ENCODE results near the gene GNAI3.
A peak's percentile ranks its signal among the peaks of the same experiment; 100 is the strongest.

Gene GNAI3

DNA sequence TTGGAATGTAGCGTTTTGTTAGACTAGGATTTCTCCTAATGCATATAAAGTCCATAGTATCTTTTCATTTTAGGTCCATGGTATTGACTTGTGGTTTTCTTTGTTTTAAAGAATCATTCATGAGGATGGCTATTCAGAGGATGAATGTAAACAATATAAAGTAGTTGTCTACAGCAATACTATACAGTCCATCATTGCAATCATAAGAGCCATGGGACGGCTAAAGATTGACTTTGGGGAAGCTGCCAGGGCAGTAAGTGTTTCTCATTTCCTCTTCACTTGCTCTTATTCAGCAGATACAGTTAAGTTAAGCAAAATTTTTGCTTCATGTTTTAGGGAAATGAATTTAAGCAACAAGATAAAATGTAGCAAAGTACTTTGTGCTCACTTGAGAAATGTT is 25.4 kb downstream of the GNAI3 start:
- Mint-ChIP-seq H3K9me3 (no peaks in the 10 kb centered on the region), H3K27ac (no peak overlapping the region), H3K27me3 (no peaks in the 10 kb centered on the region), H3K4me1 (ENCODE audit: low read depth in 2 of 2) (peaks cover 8 to 9% of the 10 kb centered on the region in 2 donors), H3K4me3 (no peak overlapping the region), H3K36me3 (ENCODE audit: insufficient read depth) (peaks cover 35% of the 10 kb centered on the region)
- DNase-seq, result no peak
- no peak for ATAC-seq (replicated peaks)

GRCh38 chr1:109578947-109579443 is 30.6 kb downstream of the GNAI3 start:
- H3K4me1 Mint-ChIP-seq (ENCODE audit: low read depth in 2 of 2), result no peaks in the 10 kb centered on the region
- H3K27ac Mint-ChIP-seq, result peak overlapping the region in 1 of 2 donors; percentile 77
- H3K9me3 Mint-ChIP-seq, result no peaks in the 10 kb centered on the region
- ATAC-seq (replicated peaks) (no peak), DNase-seq (no peak)
- H3K36me3 Mint-ChIP-seq (ENCODE audit: insufficient read depth), result peaks cover 86% of the 10 kb centered on the region
- H3K27me3 Mint-ChIP-seq, result no peaks in the 10 kb centered on the region
- H3K4me3 Mint-ChIP-seq, result no peak overlapping the region

DNA sequence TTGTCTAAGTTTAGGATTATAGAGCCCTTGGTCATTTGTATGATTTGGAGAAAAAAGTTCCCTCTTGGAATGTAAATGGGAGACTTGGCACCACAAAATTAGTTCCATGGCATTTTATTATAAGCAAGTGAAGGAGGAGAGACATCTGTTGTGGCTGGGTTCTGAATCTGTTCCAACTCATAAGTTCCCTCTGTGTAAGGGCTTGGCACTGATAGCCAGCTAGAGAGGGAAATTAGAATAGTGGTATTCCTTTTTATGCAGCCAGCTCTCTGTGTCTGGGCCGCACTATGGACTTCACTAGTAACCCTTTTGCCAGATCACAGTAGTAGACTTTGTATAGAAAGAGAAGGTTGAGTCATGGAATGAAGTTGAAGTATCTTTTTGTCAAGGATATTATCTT is 31.1 kb downstream of the GNAI3 start:
- H3K36me3 Mint-ChIP-seq (ENCODE audit: insufficient read depth), result peaks cover 91% of the 10 kb centered on the region

DNA sequence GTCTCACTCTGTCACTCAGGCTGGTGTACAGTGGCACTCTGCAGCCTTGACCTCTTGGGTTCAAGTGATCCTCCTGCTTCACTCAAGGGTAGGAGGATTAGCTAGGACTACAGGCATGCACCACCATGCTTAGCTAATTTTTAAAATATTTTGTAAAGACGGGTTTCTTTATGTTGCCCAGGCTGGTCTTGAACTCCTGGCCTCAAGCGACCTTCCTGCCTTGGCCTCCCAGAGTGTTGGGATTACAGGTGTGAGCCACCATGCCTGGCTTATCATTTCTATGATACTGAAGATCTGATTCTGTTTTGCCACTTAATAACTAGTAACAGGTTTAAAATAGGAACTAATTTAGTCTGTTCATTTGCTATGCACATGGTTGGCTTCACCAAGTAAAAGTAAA is 33.6 kb downstream of the GNAI3 start:
- DNase-seq, result no peak
- H3K27me3 Mint-ChIP-seq, result no peaks in the 10 kb centered on the region
- no peaks in the 10 kb centered on the region for H3K9me3 Mint-ChIP-seq
- H3K4me1 Mint-ChIP-seq (ENCODE audit: low read depth in 2 of 2), result no peaks in the 10 kb centered on the region
- no peak overlapping the region for H3K27ac Mint-ChIP-seq
- H3K4me3 Mint-ChIP-seq, result no peak overlapping the region
- H3K36me3 Mint-ChIP-seq (ENCODE audit: insufficient read depth), result peaks cover 92% of the 10 kb centered on the region
- ATAC-seq (replicated peaks), result no peak

More for the DNA sequence above, 31.1 kb downstream of the GNAI3 start:
- no peak overlapping the region for H3K27ac Mint-ChIP-seq
- no peaks in the 10 kb centered on the region for H3K4me1 Mint-ChIP-seq (ENCODE audit: low read depth in 2 of 2)
- H3K9me3 Mint-ChIP-seq, result no peaks in the 10 kb centered on the region
- no peak overlapping the region for H3K4me3 Mint-ChIP-seq
- DNase-seq (no peak), ATAC-seq (replicated peaks) (no peak)
- no peaks in the 10 kb centered on the region for H3K27me3 Mint-ChIP-seq

DNA sequence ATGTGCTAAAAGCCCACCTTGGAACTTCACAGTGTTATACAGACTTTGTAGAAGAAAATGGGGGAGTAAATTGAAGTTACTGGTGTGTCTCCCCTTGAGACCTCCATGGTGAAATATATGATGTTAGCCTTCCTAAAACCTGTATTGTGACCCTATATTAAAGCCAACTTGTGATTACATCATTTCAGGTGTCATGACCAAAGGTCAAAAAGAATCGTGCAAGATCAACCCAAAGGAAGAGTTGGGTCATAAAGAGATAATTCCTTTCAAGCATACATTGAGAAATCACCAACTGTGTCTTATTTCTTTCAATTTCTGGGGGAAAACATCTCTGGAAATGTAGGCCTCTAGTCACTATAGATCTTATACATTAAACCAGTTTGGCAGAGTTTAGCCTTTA is 36.4 kb downstream of the GNAI3 start:
- H3K27me3 Mint-ChIP-seq, result no peaks in the 10 kb centered on the region
- peaks cover 91% of the 10 kb centered on the region for H3K36me3 Mint-ChIP-seq (ENCODE audit: insufficient read depth)
- no peaks in the 10 kb centered on the region for H3K4me1 Mint-ChIP-seq (ENCODE audit: low read depth in 2 of 2)
- H3K9me3 Mint-ChIP-seq, result no peaks in the 10 kb centered on the region
- H3K27ac Mint-ChIP-seq, result no peak overlapping the region
- DNase-seq, result no peak
- ATAC-seq (replicated peaks), result no peak
- no peak overlapping the region for H3K4me3 Mint-ChIP-seq

- DNase-seq (no peak), ATAC-seq (replicated peaks) (no peak)
- no peaks in the 10 kb centered on the region for H3K4me1 Mint-ChIP-seq (ENCODE audit: low read depth in 2 of 2)
- H3K36me3 Mint-ChIP-seq (ENCODE audit: insufficient read depth), result peaks cover 86% of the 10 kb centered on the region
- H3K27ac Mint-ChIP-seq, result peak overlapping the region in 1 of 2 donors; percentile 89
- no peak overlapping the region for H3K4me3 Mint-ChIP-seq
- H3K27me3 Mint-ChIP-seq, result no peaks in the 10 kb centered on the region
- H3K9me3 Mint-ChIP-seq, result no peaks in the 10 kb centered on the region
These were observed 37.6 kb downstream of the GNAI3 start for GRCh38 chr1:109586055-109586454.

- H3K27me3 Mint-ChIP-seq, result no peaks in the 10 kb centered on the region
- peak overlapping the region in 1 of 2 donors; percentile 89 for H3K27ac Mint-ChIP-seq
- H3K36me3 Mint-ChIP-seq (ENCODE audit: insufficient read depth), result peaks cover 74% of the 10 kb centered on the region
- no peaks in the 10 kb centered on the region for H3K9me3 Mint-ChIP-seq
- ATAC-seq (replicated peaks), result no peak
- no peak for DNase-seq
- no peaks in the 10 kb centered on the region for H3K4me1 Mint-ChIP-seq (ENCODE audit: low read depth in 2 of 2)
- H3K4me3 Mint-ChIP-seq, result no peak overlapping the region
These were observed 40.8 kb downstream of the GNAI3 start for GRCh38 chr1:109589177-109589576.

DNA sequence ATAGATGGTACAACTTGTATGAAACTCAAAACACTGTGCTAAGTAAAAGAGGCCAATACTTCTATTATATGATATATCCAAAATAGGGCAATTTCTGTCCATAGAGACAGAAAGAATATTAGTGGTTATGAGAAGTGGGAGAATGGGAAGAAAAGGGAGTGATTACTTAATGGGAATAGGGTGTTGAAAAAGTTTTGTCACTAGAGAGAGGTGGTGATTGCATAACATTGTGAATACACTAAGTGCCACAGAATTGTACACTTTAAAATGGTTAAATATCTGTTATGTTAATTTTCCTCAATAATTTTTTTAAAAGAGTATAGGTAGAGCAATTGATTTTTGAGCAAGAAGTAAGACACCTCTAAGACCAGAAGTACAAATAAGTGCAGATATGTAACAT is 41.3 kb downstream of the GNAI3 start:
- Mint-ChIP-seq H3K4me3 (no peak overlapping the region), H3K27me3 (no peaks in the 10 kb centered on the region), H3K4me1 (ENCODE audit: low read depth in 2 of 2) (no peaks in the 10 kb centered on the region), H3K36me3 (ENCODE audit: insufficient read depth) (peaks cover 72% of the 10 kb centered on the region), H3K27ac (peak overlapping the region in 1 of 2 donors; percentile 89), H3K9me3 (no peaks in the 10 kb centered on the region)
- ATAC-seq (replicated peaks) (no peak), DNase-seq (no peak)

DNA sequence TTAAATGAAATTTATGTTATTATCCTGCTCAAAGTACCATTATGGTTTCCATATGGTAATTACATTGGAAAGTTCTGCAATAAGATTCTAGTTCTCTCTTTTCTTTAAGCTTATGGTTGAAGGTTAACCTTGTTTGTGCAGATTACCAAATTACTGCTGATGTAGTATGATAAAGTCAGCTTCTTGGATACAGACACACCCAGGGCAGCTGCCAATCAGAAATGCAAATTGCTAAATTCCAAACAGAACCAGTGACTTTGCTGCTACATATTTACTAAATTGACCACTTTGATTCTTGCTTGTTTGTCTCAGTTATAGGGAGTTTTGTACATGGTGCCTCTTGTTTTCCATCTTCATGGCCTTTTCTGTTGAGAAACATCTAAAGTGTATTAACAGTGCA is 44.5 kb downstream of the GNAI3 start:
- Mint-ChIP-seq H3K27ac (no peak overlapping the region), H3K36me3 (ENCODE audit: insufficient read depth) (peaks cover 60% of the 10 kb centered on the region), H3K27me3 (no peaks in the 10 kb centered on the region), H3K4me1 (ENCODE audit: low read depth in 2 of 2) (no peaks in the 10 kb centered on the region), H3K4me3 (no peak overlapping the region), H3K9me3 (no peaks in the 10 kb centered on the region)
- ATAC-seq (replicated peaks), result no peak
- DNase-seq, result no peak

GRCh38 chr1:109595531-109595930 is 47.1 kb downstream of the GNAI3 start:
- no peaks in the 10 kb centered on the region for H3K9me3 Mint-ChIP-seq
- no peaks in the 10 kb centered on the region for H3K27me3 Mint-ChIP-seq
- no peak overlapping the region for H3K4me3 Mint-ChIP-seq
- H3K4me1 Mint-ChIP-seq (ENCODE audit: low read depth in 2 of 2), result peaks cover 0 to 1% of the 10 kb centered on the region in 2 donors
- DNase-seq (no peak), ATAC-seq (replicated peaks) (no peak)
- H3K36me3 Mint-ChIP-seq (ENCODE audit: insufficient read depth), result peaks cover 41% of the 10 kb centered on the region
- H3K27ac Mint-ChIP-seq, result peak overlapping the region in 1 of 2 donors; percentile 41

- Mint-ChIP-seq H3K27ac (no peak overlapping the region), H3K4me1 (ENCODE audit: low read depth in 2 of 2) (peaks cover 0 to 1% of the 10 kb centered on the region in 2 donors), H3K4me3 (no peak overlapping the region), H3K9me3 (no peaks in the 10 kb centered on the region), H3K27me3 (no peaks in the 10 kb centered on the region), H3K36me3 (ENCODE audit: insufficient read depth) (peaks cover 25% of the 10 kb centered on the region)
- no peak for DNase-seq
- no peak for ATAC-seq (replicated peaks)
These were observed 49.7 kb downstream of the GNAI3 start for GRCh38 chr1:109598156-109598555.

DNA sequence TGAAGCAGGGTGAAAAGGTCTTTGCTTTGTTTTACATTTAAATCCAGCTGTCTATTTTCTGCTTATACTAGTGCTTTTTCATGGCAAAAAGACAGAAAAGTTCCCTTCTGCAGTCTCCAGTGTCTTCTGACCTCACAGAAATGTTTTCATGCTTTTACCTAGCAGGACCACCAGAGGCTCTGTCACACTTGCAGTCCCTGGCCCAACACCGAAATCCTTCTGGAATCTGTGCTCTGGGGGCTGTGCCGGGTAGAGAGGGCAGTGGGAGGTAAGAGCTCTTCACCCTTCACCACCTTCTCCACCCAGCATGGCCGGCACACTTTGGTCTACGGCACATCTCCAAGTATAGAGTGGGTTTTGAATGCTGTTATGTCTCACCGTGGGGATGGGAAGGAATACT is 50.2 kb downstream of the GNAI3 start:
- no peaks in the 10 kb centered on the region for H3K9me3 Mint-ChIP-seq
- H3K4me3 Mint-ChIP-seq, result no peak overlapping the region

DNA sequence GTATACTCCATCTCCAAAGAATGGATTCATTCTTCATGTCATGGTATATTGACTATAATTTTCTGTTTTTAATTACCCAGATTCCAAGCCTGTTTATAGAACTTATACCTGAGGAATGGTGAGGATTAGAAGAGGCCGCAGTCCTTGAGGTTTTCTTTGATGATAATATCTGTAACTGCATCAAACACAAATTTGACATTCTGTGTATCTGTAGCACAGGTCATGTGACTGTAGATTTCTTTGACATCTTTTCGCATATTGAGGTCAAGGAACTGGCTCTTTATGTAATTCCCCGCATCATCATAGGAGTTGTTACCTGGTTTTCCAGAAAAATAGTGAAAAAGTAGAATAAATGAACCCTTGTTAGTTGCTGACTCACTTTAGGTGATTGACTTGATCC is 54.8 kb downstream of the GNAI3 start:
- peaks cover 0 to 1% of the 10 kb centered on the region in 2 donors for H3K4me1 Mint-ChIP-seq (ENCODE audit: low read depth in 2 of 2)
- no peaks in the 10 kb centered on the region for H3K9me3 Mint-ChIP-seq
- no peak for ATAC-seq (replicated peaks)
- DNase-seq, result no peak
- H3K36me3 Mint-ChIP-seq (ENCODE audit: insufficient read depth), result no peaks in the 10 kb centered on the region
- H3K27me3 Mint-ChIP-seq, result no peaks in the 10 kb centered on the region
- peak overlapping the region in 1 of 2 donors; percentile 66 for H3K27ac Mint-ChIP-seq
- no peak overlapping the region for H3K4me3 Mint-ChIP-seq

More for the DNA sequence above, 50.2 kb downstream of the GNAI3 start:
- H3K27me3 Mint-ChIP-seq, result no peaks in the 10 kb centered on the region
- peaks cover 0 to 1% of the 10 kb centered on the region in 2 donors for H3K4me1 Mint-ChIP-seq (ENCODE audit: low read depth in 2 of 2)
- no peak overlapping the region for H3K27ac Mint-ChIP-seq
- peaks cover 20% of the 10 kb centered on the region for H3K36me3 Mint-ChIP-seq (ENCODE audit: insufficient read depth)
- no peak for DNase-seq
- no peak for ATAC-seq (replicated peaks)

DNA sequence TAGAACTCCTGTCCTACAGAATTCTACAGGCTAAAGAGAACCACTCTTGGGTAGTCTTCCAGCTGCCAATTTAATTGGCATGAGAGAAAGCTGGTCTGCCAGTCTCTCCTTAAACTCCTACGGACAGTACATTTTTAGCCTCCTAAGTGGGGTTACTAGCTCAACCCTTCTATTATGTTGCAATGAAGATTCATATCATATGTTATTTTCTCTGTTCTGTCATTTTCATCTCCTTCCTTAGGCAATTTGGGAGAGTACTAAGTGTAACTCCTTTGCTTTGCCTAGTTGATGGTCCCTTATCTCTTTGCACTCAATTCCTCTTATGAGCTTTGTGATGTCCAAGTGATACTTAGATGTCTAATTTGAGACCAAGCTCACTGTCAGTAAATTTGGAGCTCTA is 57.0 kb downstream of the GNAI3 start:
- no peaks in the 10 kb centered on the region for H3K36me3 Mint-ChIP-seq (ENCODE audit: insufficient read depth)
- no peaks in the 10 kb centered on the region for H3K9me3 Mint-ChIP-seq
- no peak for DNase-seq
- H3K27me3 Mint-ChIP-seq, result no peaks in the 10 kb centered on the region
- no peak for ATAC-seq (replicated peaks)
- H3K4me3 Mint-ChIP-seq, result no peak overlapping the region
- H3K27ac Mint-ChIP-seq, result peak overlapping the region in 1 of 2 donors; percentile 6
- no peaks in the 10 kb centered on the region for H3K4me1 Mint-ChIP-seq (ENCODE audit: low read depth in 2 of 2)

- Mint-ChIP-seq H3K9me3 (no peaks in the 10 kb centered on the region), H3K4me3 (no peak overlapping the region), H3K36me3 (ENCODE audit: insufficient read depth) (no peaks in the 10 kb centered on the region), H3K4me1 (ENCODE audit: low read depth in 2 of 2) (no peaks in the 10 kb centered on the region), H3K27ac (no peak overlapping the region), H3K27me3 (peaks cover 0 to 6% of the 10 kb centered on the region in 2 donors)
- DNase-seq (no peak), ATAC-seq (replicated peaks) (no peak)
These were observed 61.5 kb downstream of the GNAI3 start for GRCh38 chr1:109609881-109610280.
